SK-N-SH (cell line): ENCODE results near the gene ZNF358. TPM values are rescaled to one million over a fixed set of nuclear protein-coding genes. Genes with fewer than 3 reads are reported as not detected.

ENCODE experiments used
- CTCF ChIA-PET: fragments of 300-600, 350-600 bp; formaldehyde crosslinking; extraction: SDS; loops from one replicate; lab custom pipeline; 2021; lab: Yijun Ruan, JAX
- POLR2A ChIA-PET: fragments of 350-600 bp; sonication (Branson Sonifier 250); formaldehyde crosslinking; extraction: SDS; loops from one replicate; lab custom pipeline; 2020; ENCODE audit warnings: antibody characterized with exemption, inconsistent platforms; lab: Yijun Ruan, JAX
- DNase-seq: peaks from one replicate; pipeline ENCODE4 v3.0.0; 2012
- H2AFZ ChIP-seq: fragments of 200-600 bp; sonication (generic); 2 replicates; pipeline ENCODE4 v1.8.1; 2016; ENCODE audit warnings: antibody characterized with exemption, mild to moderate bottlenecking, low read depth
- H3F3A ChIP-seq: fragments of 200-600 bp; sonication (generic); replicated peaks from 2 replicates; pipeline ENCODE3; 2016; ENCODE audit warnings: antibody characterized with exemption, mild to moderate bottlenecking; ENCODE audit not compliant: insufficient read depth
- H3K27ac ChIP-seq, 2 experiments: fragments of 200-500 bp in 1 of 2; fragments of 200-600 bp in 1 of 2; sonication (Bioruptor generic) in 1 of 2; sonication (generic), shearing (Covaris generic) in 1 of 2; 2 replicates each; pipeline versions ENCODE4 v1.5.1 to v1.6.1; 2014 to 2016; ENCODE audit warnings: low read depth in 2 of 2, inconsistent platforms in 1 of 2, low read length in 1 of 2, mild to moderate bottlenecking in 1 of 2, mixed read lengths in 1 of 2
- H3K27me3 ChIP-seq: fragments of 200-600 bp; sonication (generic), shearing (Covaris generic); 2 replicates; pipeline ENCODE4 v1.6.1; 2016; ENCODE audit warnings: mixed run types; ENCODE audit not compliant: insufficient read depth
- H3K36me3 ChIP-seq, 2 experiments: fragments of 200-500 bp in 1 of 2; fragments of 200-600 bp in 1 of 2; sonication (Bioruptor generic) in 1 of 2; sonication (generic) in 1 of 2; replicated peaks in 1 of 2; 2 replicates each; pipeline versions ENCODE3 to v1.5.1; 2014 to 2016; ENCODE audit warnings: low read length in 1 of 2, mild to moderate bottlenecking in 1 of 2; ENCODE audit not compliant: insufficient read depth in 2 of 2, control insufficient read depth in 1 of 2
- H3K4me1 ChIP-seq, 2 experiments: fragments of 200-500 bp in 1 of 2; fragments of 200-600 bp in 1 of 2; sonication (Bioruptor generic) in 1 of 2; sonication (generic), shearing (Covaris generic) in 1 of 2; 2 replicates each; pipeline versions ENCODE4 v1.5.1 to v1.6.1; 2014 to 2016; ENCODE audit warnings: low read depth in 1 of 2, low read length in 1 of 2, mixed run types in 1 of 2; ENCODE audit not compliant: insufficient read depth in 2 of 2, control insufficient read depth in 1 of 2
- H3K4me2 ChIP-seq: fragments of 200-600 bp; sonication (generic), shearing (Covaris generic); 2 replicates; pipeline ENCODE4 v1.6.1; 2017; ENCODE audit warnings: mixed run types
- H3K4me3 ChIP-seq, 2 experiments: fragments of 200-500 bp in 1 of 2; fragments of 200-600 bp in 1 of 2; sonication (Bioruptor generic) in 1 of 2; sonication (generic), shearing (Covaris generic) in 1 of 2; 2 replicates each; pipeline versions ENCODE4 v1.5.1 to v1.8.1; 2014 to 2016; ENCODE audit warnings: low read depth in 2 of 2, inconsistent platforms in 1 of 2, low read length in 1 of 2, mild to moderate bottlenecking in 1 of 2, mixed read lengths in 1 of 2, moderate library complexity in 1 of 2
- H3K79me2 ChIP-seq: fragments of 200-600 bp; sonication (generic); 2 replicates; pipeline ENCODE4 v1.8.1; 2017; ENCODE audit warnings: mild to moderate bottlenecking; ENCODE audit not compliant: insufficient read depth
- H3K9ac ChIP-seq: fragments of 200-600 bp; sonication (generic); 2 replicates; pipeline ENCODE4 v1.6.1; 2017; ENCODE audit warnings: mixed run types
- H3K9me2 ChIP-seq: fragments of 200-600 bp; sonication (generic); 2 replicates; pipeline ENCODE4 v1.6.1; 2017; ENCODE audit warnings: mixed run types
- H3K9me3 ChIP-seq: fragments of 200-600 bp; sonication (generic); 2 replicates; pipeline ENCODE4 v1.6.1; 2017; ENCODE audit warnings: mixed run types, mild to moderate bottlenecking, moderate library complexity
- H4K20me1 ChIP-seq: fragments of 200-600 bp; sonication (generic); 2 replicates; pipeline ENCODE4 v1.6.1; 2017; ENCODE audit warnings: mild to moderate bottlenecking, mixed run types; ENCODE audit not compliant: insufficient read depth
- CHD2 ChIP-seq: fragments of 150-350 bp; IDR thresholded peaks from 2 replicates; pipeline ENCODE4 v1.6.1; 2018; ENCODE audit warnings: low read length; ENCODE audit not compliant: partially characterized antibody
- FOXJ3 ChIP-seq: sonication (generic); formaldehyde crosslinking; IDR thresholded peaks from 2 replicates; pipeline ENCODE4 v1.5.1; 2020; ENCODE audit warnings: mild to moderate bottlenecking, missing genetic modification reagents
- GABPA ChIP-seq: IDR thresholded peaks from 2 replicates; pipeline ENCODE4 v1.4.0; 2012; ENCODE audit warnings: low read depth, mild to moderate bottlenecking
- GATA2 ChIP-seq: sonication (generic); formaldehyde crosslinking; IDR thresholded peaks from 2 replicates; pipeline ENCODE4 v1.5.0; 2020; ENCODE audit warnings: mild to moderate bottlenecking, missing genetic modification reagents
- JUND ChIP-seq: IDR thresholded peaks from 2 replicates; pipeline ENCODE4 v1.4.0; 2012
- MEF2A ChIP-seq: IDR thresholded peaks from 2 replicates; pipeline ENCODE4 v1.4.0; 2012; ENCODE audit warnings: low read depth, borderline replicate concordance
- SIN3A ChIP-seq: IDR thresholded peaks from 2 replicates; pipeline ENCODE4 v1.6.1; 2012; ENCODE audit warnings: low read depth, mild to moderate bottlenecking, low read length, moderate library complexity, borderline replicate concordance
- SMC3 ChIP-seq: IDR thresholded peaks from 2 replicates; pipeline ENCODE4 v1.6.1; 2012; ENCODE audit warnings: low read depth, low read length, improper control_type of control experiment
- WGBS: methylation state at CpG from one replicate; pipeline ENCODE4 v1.1.6; 2017; ENCODE audit warnings: low lambda C conversion rate; 5-methylcytosine and 5-hydroxymethylcytosine counted together
- polyA plus RNA-seq, 3 experiments: library from polyadenylated mRNA; depleted of rRNA; stranded (reverse); fragments of >200 nt; gene quantifications; 2 replicates each; pipeline ENCODE4 v1.2.3, GENCODE V29; 2012
- TF ChIP-seq, protein P1 (sequence below): IDR thresholded peaks from 2 replicates; pipeline ENCODE4 v1.4.0; 2012; ENCODE audit warnings: low read depth, borderline replicate concordance
- TF ChIP-seq, protein P2 (sequence below): IDR thresholded peaks from 2 replicates; pipeline ENCODE4 v1.4.0; 2012; ENCODE audit warnings: low read depth
- TF ChIP-seq, protein P3 (sequence below): IDR thresholded peaks from 2 replicates; pipeline ENCODE4 v1.4.0; 2012; ENCODE audit warnings: low read depth, borderline replicate concordance
- TF ChIP-seq, protein P4 (sequence below): IDR thresholded peaks from 2 replicates; pipeline ENCODE4 v1.6.1; 2012; ENCODE audit warnings: mild to moderate bottlenecking, low read depth, low read length, moderate library complexity

ZNF358 gene
- polyA plus RNA-seq, 1 of the 3 experiments (the other 2 are of a cell fraction) = 49.3 TPM

DNA sequence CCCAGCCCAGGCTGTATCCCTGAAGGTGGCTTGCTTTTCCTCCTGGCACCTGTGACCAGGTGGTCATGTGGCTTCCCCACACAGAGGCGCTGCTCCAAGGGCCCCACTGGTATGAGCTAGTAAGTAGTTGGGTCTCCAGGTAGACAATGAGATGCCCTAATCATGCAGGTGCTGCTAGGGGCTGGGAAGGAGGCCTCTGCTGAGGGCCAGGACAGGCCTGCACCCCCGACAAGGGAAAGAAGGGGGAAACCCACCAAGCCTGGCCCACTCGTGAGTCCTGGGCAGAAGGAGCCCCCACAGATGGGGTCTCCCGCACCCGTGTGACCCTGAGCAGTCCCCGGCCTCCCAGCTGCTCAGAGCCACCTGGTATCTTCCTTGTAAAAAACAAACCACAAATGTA lies 40.2 kb upstream of the ZNF358 start:
- H2AFZ ChIP-seq = no peak overlapping the region
- H3K27me3 ChIP-seq = no peaks in the 10 kb centered on the region
- H3K9ac ChIP-seq = no peak overlapping the region
- H3K9me2 ChIP-seq = no peaks in the 10 kb centered on the region
- POLR2A ChIA-PET = no interaction called here
- H4K20me1 ChIP-seq = no peaks in the 10 kb centered on the region
- CTCF ChIA-PET = interaction anchor here (1.0 to 1.6 kb wide), 2 partner anchors 21 to 121 kb away, joined by 3 to 4 read pairs; no protein-coding TSS in a partner anchor
- no peaks in the 10 kb centered on the region for H3K9me3 ChIP-seq
- H3K4me3 ChIP-seq = no peak overlapping the region
- no peak overlapping the region for H3K27ac ChIP-seq
- peak; percentile 28 for DNase-seq
- H3K36me3 ChIP-seq = peaks cover 0 to 6% of the 10 kb centered on the region in 2 experiments
- H3K79me2 ChIP-seq = no peaks in the 10 kb centered on the region
- WGBS = 100% methylated on average over 1 of the region's 6 CpGs
- H3K4me1 ChIP-seq = peaks cover 0 to 14% of the 10 kb centered on the region in 2 experiments; a peak in 1 of 4 replicates
- H3F3A ChIP-seq = no peaks in the 10 kb centered on the region
- no peak overlapping the region for H3K4me2 ChIP-seq
- TF ChIP-seq JUND (no peak), SMC3 (no peak)
- TF ChIP-seq, protein P1, sequence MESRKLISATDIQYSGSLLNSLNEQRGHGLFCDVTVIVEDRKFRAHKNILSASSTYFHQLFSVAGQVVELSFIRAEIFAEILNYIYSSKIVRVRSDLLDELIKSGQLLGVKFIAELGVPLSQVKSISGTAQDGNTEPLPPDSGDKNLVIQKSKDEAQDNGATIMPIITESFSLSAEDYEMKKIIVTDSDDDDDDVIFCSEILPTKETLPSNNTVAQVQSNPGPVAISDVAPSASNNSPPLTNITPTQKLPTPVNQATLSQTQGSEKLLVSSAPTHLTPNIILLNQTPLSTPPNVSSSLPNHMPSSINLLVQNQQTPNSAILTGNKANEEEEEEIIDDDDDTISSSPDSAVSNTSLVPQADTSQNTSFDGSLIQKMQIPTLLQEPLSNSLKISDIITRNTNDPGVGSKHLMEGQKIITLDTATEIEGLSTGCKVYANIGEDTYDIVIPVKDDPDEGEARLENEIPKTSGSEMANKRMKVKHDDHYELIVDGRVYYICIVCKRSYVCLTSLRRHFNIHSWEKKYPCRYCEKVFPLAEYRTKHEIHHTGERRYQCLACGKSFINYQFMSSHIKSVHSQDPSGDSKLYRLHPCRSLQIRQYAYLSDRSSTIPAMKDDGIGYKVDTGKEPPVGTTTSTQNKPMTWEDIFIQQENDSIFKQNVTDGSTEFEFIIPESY = no peak
- TF ChIP-seq, protein P2, sequence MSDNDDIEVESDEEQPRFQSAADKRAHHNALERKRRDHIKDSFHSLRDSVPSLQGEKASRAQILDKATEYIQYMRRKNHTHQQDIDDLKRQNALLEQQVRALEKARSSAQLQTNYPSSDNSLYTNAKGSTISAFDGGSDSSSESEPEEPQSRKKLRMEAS = no peak

DNA sequence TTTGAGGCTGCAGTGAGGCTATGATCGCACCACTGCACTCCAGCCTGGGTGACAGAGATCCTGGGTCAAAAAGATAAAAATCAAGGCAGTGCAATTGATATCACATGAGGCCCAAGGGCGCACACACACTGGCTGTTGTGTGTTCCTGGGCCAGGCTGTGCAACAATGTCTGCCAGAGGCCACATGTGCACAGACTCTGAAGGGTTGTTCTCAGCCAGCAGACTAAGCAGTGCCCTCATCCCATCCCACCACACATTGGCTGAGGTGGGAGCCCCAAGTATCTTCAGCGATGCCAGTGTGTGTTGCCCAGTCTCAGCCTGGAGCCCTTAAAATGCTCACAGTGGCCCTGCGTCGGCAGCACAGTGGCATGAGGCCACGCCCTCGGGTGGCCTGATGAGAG lies 39.7 kb upstream of the ZNF358 start:
- H4K20me1 ChIP-seq = no peaks in the 10 kb centered on the region
- WGBS = 100% methylated on average over 2 of the region's 7 CpGs
- CTCF ChIA-PET = interaction anchor here (1.0 to 1.6 kb wide), 2 partner anchors 20 to 121 kb away, joined by 3 to 4 read pairs; no protein-coding TSS in a partner anchor
- no peak overlapping the region for H3K9ac ChIP-seq
- H3K4me2 ChIP-seq = no peak overlapping the region
- no peak overlapping the region for H3K4me3 ChIP-seq
- H3K27ac ChIP-seq = no peak overlapping the region
- no peaks in the 10 kb centered on the region for H3K9me3 ChIP-seq
- H3K9me2 ChIP-seq = no peaks in the 10 kb centered on the region
- peak; percentile 52 for DNase-seq
- H3K4me1 ChIP-seq = peaks cover 0 to 14% of the 10 kb centered on the region in 2 experiments; a peak in 1 of 4 replicates
- H3K79me2 ChIP-seq = no peaks in the 10 kb centered on the region
- H3K27me3 ChIP-seq = no peaks in the 10 kb centered on the region
- no peak overlapping the region for H2AFZ ChIP-seq
- H3K36me3 ChIP-seq = peaks cover 0 to 2% of the 10 kb centered on the region in 2 experiments
- POLR2A ChIA-PET = no interaction called here
- TF ChIP-seq SIN3A (no peak), GABPA (no peak), CHD2 (no peak), FOXJ3 (no peak), GATA2 (0 out of 2 replicates have a peak, but pooled peaks have one; percentile 15), MEF2A (no peak)
- TF ChIP-seq, protein P3, sequence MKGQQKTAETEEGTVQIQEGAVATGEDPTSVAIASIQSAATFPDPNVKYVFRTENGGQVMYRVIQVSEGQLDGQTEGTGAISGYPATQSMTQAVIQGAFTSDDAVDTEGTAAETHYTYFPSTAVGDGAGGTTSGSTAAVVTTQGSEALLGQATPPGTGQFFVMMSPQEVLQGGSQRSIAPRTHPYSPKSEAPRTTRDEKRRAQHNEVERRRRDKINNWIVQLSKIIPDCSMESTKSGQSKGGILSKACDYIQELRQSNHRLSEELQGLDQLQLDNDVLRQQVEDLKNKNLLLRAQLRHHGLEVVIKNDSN = no peak
- TF ChIP-seq, protein P4, sequence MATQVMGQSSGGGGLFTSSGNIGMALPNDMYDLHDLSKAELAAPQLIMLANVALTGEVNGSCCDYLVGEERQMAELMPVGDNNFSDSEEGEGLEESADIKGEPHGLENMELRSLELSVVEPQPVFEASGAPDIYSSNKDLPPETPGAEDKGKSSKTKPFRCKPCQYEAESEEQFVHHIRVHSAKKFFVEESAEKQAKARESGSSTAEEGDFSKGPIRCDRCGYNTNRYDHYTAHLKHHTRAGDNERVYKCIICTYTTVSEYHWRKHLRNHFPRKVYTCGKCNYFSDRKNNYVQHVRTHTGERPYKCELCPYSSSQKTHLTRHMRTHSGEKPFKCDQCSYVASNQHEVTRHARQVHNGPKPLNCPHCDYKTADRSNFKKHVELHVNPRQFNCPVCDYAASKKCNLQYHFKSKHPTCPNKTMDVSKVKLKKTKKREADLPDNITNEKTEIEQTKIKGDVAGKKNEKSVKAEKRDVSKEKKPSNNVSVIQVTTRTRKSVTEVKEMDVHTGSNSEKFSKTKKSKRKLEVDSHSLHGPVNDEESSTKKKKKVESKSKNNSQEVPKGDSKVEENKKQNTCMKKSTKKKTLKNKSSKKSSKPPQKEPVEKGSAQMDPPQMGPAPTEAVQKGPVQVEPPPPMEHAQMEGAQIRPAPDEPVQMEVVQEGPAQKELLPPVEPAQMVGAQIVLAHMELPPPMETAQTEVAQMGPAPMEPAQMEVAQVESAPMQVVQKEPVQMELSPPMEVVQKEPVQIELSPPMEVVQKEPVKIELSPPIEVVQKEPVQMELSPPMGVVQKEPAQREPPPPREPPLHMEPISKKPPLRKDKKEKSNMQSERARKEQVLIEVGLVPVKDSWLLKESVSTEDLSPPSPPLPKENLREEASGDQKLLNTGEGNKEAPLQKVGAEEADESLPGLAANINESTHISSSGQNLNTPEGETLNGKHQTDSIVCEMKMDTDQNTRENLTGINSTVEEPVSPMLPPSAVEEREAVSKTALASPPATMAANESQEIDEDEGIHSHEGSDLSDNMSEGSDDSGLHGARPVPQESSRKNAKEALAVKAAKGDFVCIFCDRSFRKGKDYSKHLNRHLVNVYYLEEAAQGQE = no peak
- H3F3A ChIP-seq = no peaks in the 10 kb centered on the region
